ENCODE data around the gene LRRN2.

GRCh38 chr1:204651843-204652421 is 33.6 kb downstream of the LRRN2 start:
- TF ChIP-seq, protein P1, sequence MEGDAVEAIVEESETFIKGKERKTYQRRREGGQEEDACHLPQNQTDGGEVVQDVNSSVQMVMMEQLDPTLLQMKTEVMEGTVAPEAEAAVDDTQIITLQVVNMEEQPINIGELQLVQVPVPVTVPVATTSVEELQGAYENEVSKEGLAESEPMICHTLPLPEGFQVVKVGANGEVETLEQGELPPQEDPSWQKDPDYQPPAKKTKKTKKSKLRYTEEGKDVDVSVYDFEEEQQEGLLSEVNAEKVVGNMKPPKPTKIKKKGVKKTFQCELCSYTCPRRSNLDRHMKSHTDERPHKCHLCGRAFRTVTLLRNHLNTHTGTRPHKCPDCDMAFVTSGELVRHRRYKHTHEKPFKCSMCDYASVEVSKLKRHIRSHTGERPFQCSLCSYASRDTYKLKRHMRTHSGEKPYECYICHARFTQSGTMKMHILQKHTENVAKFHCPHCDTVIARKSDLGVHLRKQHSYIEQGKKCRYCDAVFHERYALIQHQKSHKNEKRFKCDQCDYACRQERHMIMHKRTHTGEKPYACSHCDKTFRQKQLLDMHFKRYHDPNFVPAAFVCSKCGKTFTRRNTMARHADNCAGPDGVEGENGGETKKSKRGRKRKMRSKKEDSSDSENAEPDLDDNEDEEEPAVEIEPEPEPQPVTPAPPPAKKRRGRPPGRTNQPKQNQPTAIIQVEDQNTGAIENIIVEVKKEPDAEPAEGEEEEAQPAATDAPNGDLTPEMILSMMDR (IDR thresholded peaks at IDR 0.05; ENCODE audit: low read depth, low read length), result no peak
- TF ChIP-seq MAX (IDR thresholded peaks at IDR 0.05; ENCODE audit: low read depth, low read length), result no peak
- no peak for TF ChIP-seq MYC (IDR thresholded peaks at IDR 0.05; ENCODE audit: low read depth, low read length)
- TF ChIP-seq POLR2A (IDR thresholded peaks at IDR 0.05; ENCODE audit: extremely low read depth, insufficient read length), result no peak
